Posterior cingulate gyrus (tissue), 11 donors: Measurements from ENCODE around the gene MSRB3.

ENCODE experiments used
- DNase-seq, 10 donors: peaks; one replicate each; pipeline versions ENCODE4 v3.0.0 to v3.0.0-alpha.2; 2020 to 2021; ENCODE audit warnings: mixed read lengths in 3 of 10
- intact Hi-C: fragments of 100-400 bp; cut with DNase I; formaldehyde crosslinking; loops from one replicate; pipeline ENCODE4 v1.15.1; 2023

Gene MSRB3

DNA sequence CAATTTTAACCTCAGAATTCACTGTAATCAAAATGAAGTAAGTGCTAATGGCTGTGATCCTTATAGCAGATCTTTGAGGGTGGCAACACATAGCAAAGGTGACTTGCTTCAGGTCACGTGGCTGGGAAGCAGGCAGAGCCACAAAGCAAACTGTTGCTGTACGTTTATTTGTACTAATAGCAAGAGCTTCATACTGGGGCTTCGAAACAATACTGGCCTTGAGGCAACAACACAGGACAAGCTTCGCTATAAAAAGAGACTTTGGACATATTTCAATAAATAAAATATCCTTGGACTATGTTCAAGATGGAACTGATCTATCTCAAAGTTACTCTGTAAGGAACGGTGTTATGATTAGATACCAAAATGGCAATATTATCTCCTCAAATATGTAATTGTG, 44.6 kb downstream of the MSRB3 start:
- intact Hi-C loops = no loop called here
- DNase-seq = no peak

DNA sequence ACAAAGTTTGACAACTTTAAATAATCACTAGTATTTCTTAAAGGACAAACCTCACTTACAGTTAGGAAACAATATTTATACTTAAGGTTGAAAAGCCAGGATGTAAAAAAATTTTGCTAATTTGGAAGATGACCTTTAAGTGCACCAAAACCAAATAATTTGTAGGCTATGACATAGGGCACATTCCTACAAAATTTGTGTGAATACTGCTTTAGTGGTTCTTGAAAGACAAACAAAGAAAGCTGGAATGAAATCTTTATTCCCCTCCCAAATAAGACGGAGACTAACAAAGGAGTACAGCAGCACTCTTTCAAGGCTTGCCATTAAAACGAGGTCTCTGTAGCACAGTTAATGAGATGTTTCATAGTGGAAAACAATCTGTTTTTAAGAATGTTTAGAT, 45.6 kb downstream of the MSRB3 start:
- intact Hi-C loops = no loop called here
- DNase-seq = no peak

DNA sequence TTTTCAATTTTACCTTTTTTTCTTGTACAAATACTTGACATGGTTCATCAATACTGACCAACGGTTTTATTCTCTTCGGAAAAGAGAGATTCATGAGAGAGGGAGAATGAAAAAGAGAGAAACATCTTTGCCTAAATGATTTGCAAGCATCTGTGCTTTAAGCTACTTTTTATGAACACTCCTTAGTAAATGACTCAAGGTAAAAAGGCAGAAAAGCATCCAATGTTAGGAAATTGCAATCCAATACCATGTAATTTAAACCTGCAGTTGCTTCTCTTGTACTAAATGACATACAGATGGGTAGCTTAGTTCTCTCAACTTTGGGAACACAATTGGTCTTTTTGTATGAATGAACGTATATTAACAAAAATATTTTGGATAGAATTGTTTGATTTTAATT, 46.1 kb downstream of the MSRB3 start:
- no peak for DNase-seq
- intact Hi-C loops = no loop called here

DNA sequence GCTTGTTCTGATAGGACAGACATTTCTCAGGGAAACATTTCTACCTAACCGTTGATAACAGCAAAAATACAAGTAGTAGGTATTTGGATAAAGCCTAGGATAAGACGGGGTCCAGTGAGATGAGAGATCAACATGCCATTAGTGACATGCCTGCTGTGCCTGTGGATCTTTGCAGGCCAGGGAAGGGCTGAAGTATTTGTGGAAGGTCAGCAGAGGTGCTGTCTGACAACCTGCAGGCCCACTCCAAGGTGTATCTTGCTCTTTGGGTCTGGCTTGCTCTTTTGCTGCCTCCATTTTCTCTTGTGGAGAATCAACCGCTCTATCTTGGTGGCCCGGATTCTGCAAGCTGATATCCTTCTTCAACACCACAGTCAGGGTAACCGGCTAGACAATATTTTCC, 46.7 kb downstream of the MSRB3 start:
- no peak for DNase-seq
- intact Hi-C loops = no loop called here

GRCh38 chr12:65326616-65327015, 48.1 kb downstream of the MSRB3 start:
- no peak for DNase-seq
- intact Hi-C loops = no loop called here

GRCh38 chr12:65327207-65328076, 49.0 kb downstream of the MSRB3 start:
- DNase-seq = no peak
- intact Hi-C loops = no loop called here

GRCh38 chr12:65329721-65330120, 51.2 kb downstream of the MSRB3 start:
- no peak for DNase-seq
- intact Hi-C loops = no loop called here

GRCh38 chr12:65330331-65330730, 51.8 kb downstream of the MSRB3 start:
- DNase-seq = no peak

GRCh38 chr12:65331456-65331855, 53.0 kb downstream of the MSRB3 start:
- intact Hi-C loops = no loop called here
- DNase-seq = peak in 2 of 10 donors; percentile 48 to 53

More at GRCh38 chr12:65330331-65330730, 51.8 kb downstream of the MSRB3 start:
- intact Hi-C loops = no loop called here

- intact Hi-C loops = no loop called here
- DNase-seq = no peak
Measured at GRCh38 chr12:65333649-65334048, 55.2 kb downstream of the MSRB3 start.

- no peak for DNase-seq
- intact Hi-C loops = no loop called here
Measured at GRCh38 chr12:65334521-65334920, 56.0 kb downstream of the MSRB3 start.

- intact Hi-C loops = no loop called here
- DNase-seq = no peak
Measured at GRCh38 chr12:65335021-65335714, 56.7 kb downstream of the MSRB3 start.

DNA sequence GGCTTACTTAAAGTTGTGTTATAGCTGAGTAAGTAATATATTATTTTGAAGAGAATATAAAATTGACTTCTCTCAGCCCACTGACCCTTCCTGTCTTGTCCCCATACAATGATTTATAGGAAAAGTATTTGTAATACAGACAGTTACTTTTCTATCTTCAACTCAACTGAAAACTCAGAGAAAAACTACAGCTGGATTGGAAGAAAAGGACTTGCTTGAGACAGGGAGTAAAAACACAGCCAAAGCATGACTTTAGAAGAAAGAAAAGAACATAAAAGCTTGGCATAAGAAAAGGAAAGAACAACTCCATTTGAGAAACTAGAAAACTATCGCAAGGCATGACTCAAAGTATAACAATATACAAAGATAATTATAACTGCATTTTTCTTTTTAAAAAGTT, 57.5 kb downstream of the MSRB3 start:
- intact Hi-C loops = no loop called here
- DNase-seq = no peak

DNA sequence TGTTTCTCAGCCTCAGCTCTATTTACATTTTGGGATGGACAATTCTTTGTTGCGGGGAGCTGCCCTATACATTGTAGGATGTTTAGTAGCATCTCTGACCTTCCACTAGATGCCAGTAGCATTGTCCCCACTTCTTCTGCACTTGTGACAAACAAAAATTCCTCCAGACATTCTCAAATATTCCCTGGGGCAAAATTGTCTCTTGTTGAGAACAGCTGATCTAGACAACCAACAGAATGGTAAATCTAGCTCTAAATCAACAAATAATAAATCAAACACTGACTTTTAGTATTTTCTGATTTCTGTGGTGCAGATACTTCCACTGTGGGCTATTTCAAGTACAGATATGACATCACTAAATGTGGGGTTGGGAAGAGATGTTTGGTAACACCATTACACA, 60.7 kb downstream of the MSRB3 start:
- DNase-seq = no peak
- intact Hi-C loops = no loop called here

DNA sequence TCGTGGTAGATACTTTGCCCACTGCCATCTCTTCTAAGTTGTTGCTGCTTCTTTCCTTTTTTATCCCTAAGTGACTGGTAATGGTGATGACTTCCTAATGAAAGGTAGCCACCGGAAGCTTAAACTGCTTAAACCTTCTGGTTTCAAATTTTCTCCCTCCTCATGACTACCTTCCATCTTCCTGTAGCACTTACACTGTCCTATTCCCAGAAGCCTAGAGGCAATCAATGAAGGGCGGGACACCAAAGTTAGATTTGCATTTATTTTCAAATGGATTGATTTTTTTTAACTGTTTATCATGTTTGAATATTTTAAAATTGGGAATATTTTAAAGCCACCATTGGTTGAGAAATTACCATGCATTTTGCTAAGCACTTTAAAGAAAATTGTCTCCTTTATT, 64.7 kb downstream of the MSRB3 start:
- no peak for DNase-seq
- intact Hi-C loops = no loop called here

- no peak for DNase-seq
- intact Hi-C loops = no loop called here
Measured at GRCh38 chr12:65343801-65344200, 65.3 kb downstream of the MSRB3 start.

DNA sequence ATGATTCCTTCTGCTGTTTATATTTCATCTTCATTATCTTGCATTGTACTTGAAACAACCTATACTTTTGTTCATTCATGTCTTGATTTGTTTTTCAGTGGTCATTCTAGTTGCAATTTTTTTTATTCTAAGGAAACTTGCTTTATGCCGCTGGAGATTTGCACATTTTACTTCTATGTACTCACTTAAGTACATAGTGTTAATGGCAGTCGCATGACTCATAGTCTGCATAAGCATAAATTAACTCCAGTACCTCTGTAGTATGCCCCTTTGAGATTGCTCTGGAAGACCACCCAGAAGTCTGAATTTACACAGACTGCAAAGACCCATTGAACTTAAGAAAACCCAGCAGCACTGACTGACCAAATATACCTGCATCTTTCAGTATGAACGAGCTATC, 77.0 kb downstream of the MSRB3 start:
- no peak for DNase-seq
- intact Hi-C loops = no loop called here

DNA sequence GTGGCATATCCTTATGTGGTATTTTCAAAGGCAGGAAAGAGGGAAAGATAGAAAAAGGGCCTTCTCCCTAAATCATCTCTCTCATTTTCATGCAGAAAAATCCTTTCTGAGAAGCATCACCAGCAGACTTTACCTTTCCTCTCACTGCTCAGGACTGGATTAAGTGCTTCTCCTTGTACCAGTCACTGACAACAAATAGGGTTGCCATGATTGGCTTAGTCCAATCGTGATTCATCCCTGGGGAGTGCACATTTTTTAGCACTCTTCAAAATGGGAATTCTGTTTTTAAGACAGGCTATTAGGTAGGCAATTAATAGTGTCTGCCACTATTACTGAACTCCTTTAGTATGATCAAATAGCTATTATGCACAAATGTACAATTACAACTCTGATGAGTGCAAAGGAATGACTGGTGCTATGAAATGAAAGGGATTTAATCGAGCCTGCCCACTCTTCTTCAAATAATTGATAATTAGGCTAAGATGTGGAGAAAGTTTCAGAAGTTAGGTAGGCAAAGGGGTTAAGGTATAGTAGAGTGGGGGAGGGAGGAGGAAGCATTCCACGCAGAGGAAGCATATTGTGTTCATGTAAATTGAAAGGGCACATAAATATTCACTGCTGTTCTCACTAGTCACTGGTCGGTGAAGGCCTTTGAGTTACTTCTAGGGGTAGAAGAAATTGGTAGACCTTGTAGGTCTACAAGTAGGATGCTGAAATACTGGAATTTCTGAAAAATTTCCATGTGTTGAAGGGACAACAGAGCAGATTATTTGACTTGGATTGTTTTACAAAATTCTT, 84.0 kb downstream of the MSRB3 start:
- intact Hi-C loops = no loop called here
- DNase-seq = no peak

- DNase-seq = no peak
- intact Hi-C loops = no loop called here
Measured at GRCh38 chr12:65364046-65364445, 85.6 kb downstream of the MSRB3 start.

GRCh38 chr12:65367396-65367795, 88.9 kb downstream of the MSRB3 start:
- intact Hi-C loops = no loop called here
- DNase-seq = no peak

GRCh38 chr12:65368055-65368454, 89.6 kb downstream of the MSRB3 start:
- DNase-seq = no peak
- intact Hi-C loops = no loop called here
